ENCODE results near the gene KCNT1.

DNA sequence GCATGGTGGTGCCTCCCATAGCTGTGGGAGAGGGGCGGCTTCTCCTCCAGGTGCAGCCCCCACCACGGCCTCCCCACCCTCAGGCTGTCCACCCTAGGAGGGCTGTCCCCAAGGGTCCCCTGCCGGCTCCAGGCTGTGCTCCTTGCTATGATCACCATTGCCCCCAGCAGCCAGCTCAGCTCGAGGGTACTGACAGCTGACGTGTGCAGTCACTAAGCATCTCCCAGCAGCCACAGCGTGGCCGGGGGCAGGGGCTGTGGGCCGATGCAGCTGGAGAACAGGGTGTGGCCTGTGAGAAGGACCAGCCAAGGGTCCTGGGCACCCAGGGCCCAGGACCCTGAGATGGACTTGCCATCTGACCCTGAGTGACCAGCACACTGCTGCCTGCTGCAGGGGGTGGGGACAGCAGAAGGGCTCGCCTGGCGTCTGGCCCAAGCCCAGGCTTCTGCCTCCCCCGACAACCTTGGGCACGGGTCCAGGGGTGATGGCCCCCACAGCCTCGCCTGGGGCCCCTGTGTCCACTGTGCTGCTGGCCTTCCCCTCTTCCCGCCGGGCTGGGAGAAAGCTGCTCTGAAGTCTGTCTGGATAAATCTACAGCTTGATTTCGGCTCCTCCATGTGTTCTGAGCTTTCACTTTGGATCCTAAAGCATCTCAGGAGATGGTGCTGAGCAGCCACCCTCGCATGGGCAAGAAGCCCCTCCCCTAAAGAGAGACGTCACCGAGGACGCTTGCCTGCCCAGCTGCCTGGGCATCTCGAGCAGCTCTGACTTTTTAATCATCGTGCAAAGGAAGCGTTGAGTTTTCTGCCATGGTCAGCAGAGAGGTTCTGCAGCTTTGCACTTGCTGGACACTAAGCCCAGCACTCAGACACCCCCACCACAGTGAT, 5.5 kb downstream of the KCNT1 start:
- TF ChIP-seq, protein P1, sequence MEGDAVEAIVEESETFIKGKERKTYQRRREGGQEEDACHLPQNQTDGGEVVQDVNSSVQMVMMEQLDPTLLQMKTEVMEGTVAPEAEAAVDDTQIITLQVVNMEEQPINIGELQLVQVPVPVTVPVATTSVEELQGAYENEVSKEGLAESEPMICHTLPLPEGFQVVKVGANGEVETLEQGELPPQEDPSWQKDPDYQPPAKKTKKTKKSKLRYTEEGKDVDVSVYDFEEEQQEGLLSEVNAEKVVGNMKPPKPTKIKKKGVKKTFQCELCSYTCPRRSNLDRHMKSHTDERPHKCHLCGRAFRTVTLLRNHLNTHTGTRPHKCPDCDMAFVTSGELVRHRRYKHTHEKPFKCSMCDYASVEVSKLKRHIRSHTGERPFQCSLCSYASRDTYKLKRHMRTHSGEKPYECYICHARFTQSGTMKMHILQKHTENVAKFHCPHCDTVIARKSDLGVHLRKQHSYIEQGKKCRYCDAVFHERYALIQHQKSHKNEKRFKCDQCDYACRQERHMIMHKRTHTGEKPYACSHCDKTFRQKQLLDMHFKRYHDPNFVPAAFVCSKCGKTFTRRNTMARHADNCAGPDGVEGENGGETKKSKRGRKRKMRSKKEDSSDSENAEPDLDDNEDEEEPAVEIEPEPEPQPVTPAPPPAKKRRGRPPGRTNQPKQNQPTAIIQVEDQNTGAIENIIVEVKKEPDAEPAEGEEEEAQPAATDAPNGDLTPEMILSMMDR (IDR thresholded peaks at IDR 0.05) = no peak
- TF ChIP-seq USF2 (IDR thresholded peaks at IDR 0.05) (no peak), SMC3 (IDR thresholded peaks at IDR 0.05) (no peak), BCL3 (IDR thresholded peaks at IDR 0.05) (no peak), BHLHE40 (IDR thresholded peaks at IDR 0.05; ENCODE audit: low read depth, low read length) (no peak), MAZ (IDR thresholded peaks at IDR 0.05; ENCODE audit: borderline replicate concordance, low read depth, low read length) (no peak), NR3C1 (IDR thresholded peaks at IDR 0.05) (no peak), NFE2L2 (conservative IDR thresholded peaks at IDR 0.05; ENCODE audit: low read length) (no peak)
- TF ChIP-seq, protein P2, sequence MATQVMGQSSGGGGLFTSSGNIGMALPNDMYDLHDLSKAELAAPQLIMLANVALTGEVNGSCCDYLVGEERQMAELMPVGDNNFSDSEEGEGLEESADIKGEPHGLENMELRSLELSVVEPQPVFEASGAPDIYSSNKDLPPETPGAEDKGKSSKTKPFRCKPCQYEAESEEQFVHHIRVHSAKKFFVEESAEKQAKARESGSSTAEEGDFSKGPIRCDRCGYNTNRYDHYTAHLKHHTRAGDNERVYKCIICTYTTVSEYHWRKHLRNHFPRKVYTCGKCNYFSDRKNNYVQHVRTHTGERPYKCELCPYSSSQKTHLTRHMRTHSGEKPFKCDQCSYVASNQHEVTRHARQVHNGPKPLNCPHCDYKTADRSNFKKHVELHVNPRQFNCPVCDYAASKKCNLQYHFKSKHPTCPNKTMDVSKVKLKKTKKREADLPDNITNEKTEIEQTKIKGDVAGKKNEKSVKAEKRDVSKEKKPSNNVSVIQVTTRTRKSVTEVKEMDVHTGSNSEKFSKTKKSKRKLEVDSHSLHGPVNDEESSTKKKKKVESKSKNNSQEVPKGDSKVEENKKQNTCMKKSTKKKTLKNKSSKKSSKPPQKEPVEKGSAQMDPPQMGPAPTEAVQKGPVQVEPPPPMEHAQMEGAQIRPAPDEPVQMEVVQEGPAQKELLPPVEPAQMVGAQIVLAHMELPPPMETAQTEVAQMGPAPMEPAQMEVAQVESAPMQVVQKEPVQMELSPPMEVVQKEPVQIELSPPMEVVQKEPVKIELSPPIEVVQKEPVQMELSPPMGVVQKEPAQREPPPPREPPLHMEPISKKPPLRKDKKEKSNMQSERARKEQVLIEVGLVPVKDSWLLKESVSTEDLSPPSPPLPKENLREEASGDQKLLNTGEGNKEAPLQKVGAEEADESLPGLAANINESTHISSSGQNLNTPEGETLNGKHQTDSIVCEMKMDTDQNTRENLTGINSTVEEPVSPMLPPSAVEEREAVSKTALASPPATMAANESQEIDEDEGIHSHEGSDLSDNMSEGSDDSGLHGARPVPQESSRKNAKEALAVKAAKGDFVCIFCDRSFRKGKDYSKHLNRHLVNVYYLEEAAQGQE (IDR thresholded peaks at IDR 0.05) = no peak
- TF ChIP-seq, protein P3, sequence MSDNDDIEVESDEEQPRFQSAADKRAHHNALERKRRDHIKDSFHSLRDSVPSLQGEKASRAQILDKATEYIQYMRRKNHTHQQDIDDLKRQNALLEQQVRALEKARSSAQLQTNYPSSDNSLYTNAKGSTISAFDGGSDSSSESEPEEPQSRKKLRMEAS (IDR thresholded peaks at IDR 0.05) = no peak
